Dedifferentiated amniotic fluid mesenchymal stem cell (primary cell): ENCODE measurements around the gene NCOA7.
"Not testable (repeated sequence)": the region's sequence is repeated elsewhere in the genome, so short reads cannot be mapped to it uniquely, and the experiment has no call there.

Source experiments
- DNase-seq: peaks from one replicate; pipeline ENCODE4 v3.0.0-alpha.2; 2016; ENCODE audit errors: extremely low spot score

Gene NCOA7

DNA sequence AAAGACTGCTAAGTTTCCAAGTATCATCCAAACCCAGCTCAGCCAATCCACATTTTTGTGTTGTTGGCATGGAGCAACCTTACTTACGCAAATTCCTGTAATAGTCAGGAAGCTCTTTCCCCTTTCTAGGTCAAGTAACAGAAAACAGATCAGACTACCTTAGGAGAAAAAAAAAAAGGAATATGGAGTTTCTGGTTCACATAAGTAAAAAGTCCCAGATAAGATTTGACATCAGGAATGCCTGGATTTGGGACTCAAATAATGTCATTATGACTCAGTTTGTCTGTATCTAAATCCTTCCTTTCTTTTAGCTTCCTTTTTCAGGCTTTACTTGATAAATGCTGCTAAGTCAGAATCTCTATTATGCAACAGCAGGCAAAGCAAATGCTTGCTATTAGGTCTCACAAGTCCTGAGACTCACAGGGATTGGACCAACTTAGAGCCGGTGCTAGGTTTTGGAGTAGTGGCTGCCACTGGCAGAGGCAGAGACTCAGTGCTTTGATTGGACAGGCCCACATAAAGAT is 44.5 kb downstream of the NCOA7 start:
- DNase-seq = peak; percentile 86

DNA sequence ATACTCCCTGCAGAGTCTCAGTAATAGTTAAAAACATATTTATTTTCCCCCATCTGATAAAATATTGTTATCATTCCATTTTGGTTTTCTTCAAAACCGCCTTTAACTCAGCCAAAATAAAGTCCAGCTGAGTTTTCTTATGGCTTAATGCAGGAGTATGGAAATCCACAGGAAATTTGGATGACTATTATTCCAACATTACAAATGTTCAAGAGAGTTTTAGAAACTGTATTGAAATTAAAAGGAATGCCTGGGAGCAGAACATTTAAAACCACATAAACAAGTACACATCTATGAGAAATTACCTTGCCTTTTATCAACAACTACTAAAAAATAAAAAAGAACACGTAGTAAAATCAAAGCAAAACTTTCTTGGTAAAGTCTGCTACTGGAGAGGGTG is 45.7 kb downstream of the NCOA7 start:
- DNase-seq = no peak

DNA sequence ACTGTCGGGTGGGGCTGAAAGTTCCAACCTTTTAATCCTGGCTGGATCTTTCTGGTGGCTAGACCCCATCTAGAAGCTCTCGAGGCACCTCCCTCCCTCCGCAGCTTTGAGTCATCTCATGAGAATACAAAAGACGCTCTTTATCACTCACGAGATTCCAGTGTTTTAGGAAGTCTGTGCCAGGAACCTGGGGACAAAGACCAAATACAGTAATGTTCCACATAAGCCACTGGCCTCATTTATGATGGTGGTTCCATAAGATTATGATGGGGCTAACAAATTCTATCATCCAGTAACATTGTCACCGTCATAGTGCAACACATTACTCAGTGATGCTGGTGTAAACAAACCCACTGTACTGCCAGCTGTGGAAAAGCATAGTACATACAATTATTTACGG is 48.7 kb downstream of the NCOA7 start:
- DNase-seq = no peak

DNA sequence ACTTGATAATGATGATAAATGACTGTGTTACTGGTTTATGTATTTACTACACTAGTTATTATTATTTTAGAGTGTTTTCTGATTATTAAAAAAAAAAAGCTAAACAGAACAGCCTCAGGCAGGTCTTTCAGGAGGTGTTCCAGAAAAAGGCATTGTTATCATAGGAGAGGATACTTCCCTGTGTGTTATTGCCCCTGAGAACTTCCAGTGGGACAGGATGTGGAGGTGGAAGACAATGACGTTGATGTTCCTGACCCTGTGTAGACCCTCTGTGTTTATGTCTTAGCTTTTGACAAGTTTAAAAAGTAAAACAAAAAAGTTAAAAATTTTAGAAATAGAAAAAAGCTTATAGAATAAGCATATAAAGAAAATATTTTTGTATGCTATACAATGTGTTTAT is 49.1 kb downstream of the NCOA7 start:
- DNase-seq = no peak

DNA sequence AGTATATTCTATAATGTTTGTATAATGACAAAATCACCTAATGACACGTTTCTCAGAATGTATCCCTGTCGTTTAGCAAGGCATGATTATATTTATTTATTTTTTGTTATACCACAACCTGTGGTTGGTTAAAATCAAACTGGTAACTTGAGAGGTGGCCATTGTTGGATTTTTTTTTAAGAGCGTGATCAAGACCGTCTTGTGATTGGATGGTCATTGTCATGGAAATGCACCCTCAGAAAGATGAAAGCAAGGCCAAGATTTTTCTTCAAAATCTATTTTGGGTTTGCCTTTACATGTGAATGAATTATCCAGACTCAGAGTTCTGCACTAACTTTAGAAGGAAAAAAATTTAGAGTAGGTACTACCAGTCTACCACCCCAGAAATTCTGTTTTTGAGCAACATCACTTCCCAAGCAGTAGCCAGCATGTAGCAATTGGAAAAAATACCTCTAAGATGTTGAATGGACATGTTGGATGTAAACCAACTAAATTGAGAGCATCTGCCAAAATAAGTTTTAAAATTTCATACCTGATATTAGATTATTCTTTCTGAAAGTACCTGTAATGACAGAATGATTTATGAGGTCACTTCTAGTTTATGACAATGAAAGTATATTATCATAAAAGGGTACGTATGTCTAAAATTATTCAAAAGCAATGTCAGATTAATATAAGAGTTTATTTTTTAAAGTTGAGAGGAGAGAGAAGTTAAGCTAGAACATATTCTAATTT is 50.8 kb downstream of the NCOA7 start:
- no peak for DNase-seq

DNA sequence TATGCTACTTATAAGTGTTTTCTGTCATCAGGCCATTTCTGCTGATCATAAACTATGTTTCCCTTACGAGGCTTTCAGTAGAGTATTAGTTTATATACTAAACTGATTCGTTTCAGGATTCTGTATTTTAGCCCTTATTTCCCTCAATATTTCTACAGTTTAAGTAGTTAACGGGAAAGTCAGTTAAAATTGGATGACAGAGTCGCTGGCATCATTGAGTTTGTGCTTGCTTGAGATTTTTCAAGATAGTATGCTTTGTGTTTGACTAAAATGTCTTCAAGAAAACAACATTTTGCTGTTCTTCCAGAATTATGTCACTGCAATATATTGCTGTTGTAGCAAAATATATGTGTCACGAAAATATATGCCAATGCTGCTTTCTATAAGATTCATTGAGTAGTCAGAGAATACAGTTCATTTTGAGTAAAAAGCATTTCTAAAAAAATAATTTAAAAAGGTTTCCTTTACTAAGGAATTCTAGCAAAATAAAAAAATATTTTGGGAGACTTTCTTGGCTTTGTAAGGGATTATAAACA is 51.4 kb downstream of the NCOA7 start:
- no peak for DNase-seq

DNA sequence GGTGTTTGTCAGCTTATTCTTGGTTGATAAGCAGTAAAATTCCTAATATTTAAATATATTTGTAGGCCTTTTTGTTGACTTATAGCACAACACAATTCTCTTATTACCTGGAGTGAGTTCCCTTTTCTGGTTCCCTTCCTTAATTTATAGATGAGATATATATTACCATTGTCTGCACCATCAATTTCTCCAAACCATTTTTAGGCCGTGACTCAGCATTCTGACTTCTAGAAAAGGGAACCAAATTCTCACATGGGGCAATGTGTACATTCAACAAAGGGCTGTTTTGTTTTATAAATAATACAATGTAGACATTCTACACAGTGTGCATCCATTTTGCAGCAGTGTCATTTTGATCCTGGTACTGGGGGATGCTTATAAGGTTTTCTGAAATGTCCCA is 52.8 kb downstream of the NCOA7 start:
- DNase-seq = no peak

DNA sequence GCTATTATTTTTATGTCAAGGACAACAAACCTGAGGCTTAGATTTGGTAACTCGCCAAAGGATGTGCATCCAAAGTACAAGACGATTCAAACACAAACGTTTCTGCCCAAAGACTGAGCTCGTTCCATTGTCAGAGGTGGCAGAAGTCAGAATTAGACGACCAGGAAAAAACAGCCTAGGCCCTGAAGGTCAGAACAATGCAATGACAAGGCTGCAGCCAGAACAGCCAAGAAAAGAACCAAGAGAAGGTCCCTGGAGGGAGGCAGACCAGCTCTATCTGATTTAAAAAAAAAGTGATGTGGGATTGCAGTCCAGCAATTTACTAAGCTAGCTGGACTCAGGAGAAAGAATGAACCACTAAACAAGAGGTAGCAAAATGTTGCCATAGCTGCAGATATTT is 54.2 kb downstream of the NCOA7 start:
- DNase-seq = no peak

DNA sequence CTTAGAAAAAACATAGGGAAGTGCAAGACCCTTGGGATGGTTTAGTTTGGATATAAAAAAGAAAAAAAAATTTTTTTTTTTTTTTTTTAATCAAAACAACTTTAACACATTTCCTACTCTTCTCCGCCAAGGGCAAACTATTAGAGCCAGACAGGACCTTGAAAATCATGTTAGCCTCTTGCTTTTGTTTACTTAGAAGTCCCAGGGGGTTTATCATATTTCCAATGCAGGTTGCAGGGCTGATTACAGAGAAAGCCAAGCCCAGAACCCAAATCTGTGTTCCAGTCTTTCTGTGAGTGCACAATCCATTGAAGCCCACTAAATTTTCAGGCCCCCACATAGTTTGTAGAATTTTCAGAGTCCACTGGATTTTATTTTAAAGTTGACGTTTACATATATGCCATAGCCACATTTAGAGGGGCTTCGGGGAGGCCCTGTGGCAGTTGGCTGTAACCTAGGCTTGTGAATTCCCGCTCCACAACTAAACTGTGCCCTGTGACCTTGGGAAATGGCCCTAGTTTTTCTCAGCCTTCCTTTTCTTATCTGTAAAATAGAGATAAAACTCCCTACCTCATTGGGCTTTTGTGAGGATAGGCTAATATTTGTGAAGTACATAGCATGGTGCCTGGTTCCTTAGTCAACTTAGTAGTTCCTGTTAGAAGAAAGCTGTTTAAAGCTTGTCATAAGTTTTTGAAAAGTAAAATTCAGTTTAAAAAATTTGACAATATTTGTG is 55.7 kb downstream of the NCOA7 start:
- no peak for DNase-seq

DNA sequence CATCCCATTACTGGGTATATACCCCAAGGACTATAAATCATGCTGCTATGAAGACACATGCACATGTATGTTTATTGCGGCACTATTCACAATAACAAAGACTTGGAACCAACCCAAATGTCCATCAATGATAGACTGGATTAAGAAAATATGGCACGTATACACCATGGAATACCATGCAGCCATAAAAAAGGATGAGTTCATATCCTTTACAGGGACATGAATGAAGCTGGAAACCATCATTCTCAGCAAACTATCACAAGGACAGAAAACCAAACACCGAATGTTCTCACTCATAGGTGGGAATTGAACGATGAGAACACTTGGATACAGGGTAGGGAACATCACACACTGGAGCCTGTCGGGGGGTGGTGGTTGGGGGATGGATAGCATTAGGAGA is 57.5 kb downstream of the NCOA7 start:
- not testable (repeated sequence) for DNase-seq

DNA sequence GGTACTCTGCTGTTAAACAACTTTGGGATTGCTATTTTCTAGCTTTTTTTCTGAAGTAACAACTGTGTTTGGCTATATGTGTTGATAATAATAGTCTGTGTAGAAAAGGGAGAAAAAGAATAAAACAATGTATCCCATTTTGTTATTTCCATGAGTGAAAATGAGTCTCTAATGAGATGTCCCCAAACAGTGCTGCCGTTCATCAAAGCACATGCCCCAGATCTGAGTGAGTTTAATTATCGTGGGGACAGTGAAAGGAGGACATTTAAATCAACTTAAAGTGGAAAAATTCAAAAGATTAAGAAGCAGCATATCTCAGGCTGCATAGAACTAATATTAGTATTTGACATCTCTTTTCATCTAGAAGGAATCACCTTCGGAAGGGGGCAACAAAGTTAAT is 59.6 kb downstream of the NCOA7 start:
- no peak for DNase-seq

DNA sequence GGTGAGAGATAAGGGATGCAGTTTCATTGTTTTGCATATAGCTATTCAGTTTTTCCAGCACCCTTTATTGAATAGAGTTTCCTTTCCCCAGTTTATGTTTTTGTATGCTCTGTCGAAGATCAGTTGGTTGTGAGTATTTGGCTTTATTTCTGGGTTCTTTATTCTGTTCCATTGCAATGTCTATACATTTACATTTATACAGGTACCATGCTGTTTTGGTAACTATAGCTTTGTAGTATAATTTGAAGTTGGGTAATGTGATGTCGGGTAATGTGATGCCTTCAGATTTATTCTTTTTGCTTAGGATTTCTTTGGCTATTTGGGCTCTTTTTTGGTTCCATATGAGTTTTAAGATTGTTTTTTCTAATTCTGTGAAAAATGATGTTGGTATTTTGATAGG is 61.8 kb downstream of the NCOA7 start:
- no peak for DNase-seq

DNA sequence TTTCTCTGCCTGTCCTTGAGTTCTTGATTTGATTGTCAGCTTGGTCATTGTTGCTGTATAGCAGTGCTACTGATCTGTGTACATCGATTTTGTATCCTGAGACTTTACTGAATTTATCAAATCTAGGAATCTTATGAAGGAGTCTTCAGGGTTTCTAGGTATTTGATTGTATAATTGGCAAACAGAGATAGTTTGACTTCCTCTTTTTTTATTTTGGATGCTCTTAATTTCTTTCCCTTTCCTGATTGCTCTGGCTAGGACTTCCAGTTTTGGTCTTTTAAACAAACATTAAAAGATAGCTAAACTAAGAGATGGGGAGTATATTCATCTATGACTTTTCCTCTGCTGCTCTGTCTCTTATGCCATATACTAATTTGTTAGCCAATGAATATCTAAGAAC is 62.4 kb downstream of the NCOA7 start:
- no peak for DNase-seq

DNA sequence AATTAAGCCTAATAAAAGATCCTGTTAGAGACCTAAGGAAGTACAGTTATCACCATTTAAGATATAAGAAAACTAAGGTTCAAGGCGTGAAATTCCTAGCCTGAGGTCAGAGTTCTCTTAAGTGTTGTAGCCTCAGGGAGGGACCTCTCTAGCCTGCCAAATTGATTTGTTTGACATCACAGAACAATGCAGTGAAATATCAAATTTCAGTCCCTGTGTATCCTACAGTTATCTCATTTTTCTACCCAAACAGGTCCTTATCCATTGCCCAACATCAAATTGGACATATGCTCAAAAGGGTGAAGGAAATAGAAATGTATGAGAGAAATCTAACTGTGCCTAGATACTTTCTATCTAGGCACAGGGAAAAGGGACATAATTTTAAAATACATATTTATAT is 63.0 kb downstream of the NCOA7 start:
- DNase-seq = no peak

DNA sequence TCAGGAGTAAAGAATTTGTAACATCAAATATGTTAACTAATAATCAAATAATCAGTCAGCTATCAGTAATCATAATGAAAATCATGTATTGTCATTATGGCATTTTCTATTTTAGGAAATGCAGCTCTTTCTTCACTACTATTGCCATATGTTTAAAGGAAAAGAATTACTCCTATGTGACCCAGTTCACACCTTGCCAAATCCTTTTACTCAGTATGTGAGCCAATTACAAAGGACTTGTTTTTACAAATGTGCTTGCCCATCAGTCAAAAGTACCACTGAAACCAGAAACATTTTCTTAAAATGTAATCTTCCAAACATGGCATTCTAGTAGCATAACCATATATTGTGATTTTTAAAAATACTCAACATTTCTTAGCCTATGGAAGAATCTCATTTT is 63.6 kb downstream of the NCOA7 start:
- DNase-seq = no peak

DNA sequence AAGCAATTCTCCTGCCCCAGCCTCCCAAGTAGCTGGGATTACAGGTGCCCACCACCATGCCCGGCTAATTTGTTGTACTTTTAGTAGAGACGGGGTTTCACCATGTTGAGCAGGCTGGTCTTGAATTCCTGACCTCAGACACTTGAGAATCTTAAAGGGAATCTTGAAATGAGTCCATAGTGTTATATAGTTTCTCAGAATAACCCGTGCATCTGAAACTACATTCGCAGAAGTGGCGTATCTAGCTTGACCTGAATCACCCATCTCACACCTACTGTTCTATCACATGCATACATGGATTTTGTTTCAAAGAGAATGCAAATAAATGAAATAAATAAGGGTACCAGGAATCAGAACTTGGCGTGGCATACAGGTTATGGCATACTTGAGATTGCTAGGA is 65.0 kb downstream of the NCOA7 start:
- DNase-seq = no peak

DNA sequence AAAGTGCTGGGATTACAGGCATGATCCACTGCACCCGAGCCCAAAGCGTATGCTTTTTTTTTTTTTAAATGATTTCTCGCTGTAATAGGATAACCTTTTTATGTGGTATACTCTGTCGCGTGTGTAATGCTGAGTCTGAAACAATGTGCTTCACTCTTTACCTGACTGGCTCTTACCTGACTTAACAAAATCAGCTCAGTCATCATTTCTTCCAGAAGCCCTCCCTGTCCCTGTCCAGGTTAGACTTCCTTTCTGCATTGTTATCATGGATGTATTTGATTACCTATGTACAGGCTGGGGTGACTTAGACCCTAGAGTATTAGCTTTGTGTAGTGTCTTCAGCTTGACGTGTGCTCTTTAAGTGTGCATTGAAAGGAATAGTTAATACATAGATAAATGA is 67.1 kb downstream of the NCOA7 start:
- no peak for DNase-seq

DNA sequence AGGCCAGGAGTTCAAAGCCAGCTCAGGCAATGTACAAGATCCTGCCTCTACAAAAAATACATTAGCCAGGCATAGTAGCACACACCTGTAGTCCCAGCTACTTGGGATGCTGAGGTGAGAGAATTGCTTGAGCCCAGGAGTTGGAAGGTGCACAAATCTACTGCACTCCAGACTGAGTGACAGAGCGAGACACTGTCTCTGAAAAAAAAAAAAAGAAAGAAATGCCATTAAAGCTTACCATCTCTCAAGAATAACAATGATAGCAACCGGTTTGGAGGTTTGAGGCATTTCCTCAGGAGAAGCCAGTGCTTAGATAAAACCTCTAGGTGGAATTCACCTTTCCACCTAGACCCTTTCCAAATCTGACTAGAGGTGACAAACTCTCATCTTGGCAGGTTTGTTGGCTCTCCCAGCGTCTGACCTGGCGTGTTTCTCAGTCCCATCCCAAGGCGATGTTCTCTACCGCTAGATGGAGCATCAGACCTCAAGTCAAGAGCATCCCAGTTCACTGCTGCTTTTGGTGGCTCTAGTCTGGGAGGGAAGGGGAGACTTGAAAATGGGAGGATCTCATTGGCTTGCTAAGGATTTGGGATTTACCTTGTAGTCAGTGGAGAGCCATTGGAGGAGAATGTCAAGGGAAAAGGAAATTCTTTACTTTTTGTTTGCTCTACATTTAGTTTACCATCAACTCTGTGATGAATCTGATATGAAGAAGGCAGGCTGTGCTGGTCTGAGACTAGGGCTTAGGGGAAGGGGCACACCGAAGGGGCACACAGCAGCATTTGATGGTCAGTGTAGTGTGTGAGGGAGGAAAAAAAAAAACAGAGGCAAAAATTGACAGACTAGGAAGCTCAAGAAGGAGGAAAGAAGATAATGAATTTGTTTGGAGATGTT is 67.9 kb downstream of the NCOA7 start:
- peak; percentile 66 for DNase-seq

DNA sequence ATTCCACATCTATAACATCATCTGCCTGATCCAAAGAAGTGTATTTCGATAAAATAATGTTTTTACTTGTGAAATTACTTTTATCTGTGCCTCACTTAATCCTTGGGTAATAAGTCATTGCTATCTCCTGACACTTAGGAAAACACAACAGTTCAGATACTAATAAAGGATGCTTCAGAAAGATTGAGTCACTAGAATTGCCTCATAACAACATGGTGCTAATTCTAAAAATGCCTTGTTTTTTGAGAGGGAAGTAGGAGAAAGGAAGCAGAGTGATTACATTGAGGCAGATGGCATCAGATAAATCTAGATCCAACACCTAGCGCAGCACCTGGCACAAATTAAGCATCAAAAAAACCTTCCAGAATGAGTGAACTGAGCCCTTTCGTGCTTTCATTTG is 69.0 kb downstream of the NCOA7 start:
- no peak for DNase-seq

DNA sequence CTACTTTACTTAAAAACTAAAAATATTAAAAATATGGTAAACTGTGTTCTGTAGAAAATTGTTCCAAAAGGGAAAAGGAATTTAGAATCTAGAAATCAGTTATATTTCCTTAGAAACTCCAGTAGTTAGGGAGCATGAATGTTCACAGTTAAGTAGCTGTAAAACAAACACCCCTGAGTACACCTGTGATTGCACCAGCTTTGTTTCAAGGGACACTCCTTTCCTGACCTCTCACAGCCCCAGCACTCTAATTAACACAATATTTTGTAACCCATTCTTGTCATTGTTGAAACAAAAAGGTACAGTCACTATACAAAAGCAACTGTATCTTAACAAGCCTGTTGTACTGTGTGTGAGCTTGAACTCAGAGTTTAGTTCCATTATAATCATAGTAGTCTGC is 72.3 kb downstream of the NCOA7 start:
- no peak for DNase-seq

DNA sequence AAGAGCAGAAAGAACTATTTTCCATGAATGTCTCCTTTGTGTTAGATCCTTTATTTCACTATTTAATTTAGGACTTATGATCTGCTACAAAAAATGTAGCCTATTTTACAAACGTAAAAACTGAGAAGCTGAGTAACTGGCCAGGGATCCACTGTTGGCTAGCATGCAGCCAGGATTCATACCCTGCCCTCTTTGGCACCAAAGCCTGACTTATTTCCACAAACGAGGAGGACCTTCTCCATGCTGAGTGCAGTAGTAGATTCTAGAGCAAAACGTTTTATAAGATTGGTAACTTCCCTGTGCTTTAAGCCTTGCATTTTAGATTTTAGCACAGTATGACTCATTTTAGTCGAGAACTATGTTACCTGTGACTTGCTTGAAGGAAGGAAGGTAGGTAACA is 74.3 kb downstream of the NCOA7 start:
- DNase-seq = no peak

DNA sequence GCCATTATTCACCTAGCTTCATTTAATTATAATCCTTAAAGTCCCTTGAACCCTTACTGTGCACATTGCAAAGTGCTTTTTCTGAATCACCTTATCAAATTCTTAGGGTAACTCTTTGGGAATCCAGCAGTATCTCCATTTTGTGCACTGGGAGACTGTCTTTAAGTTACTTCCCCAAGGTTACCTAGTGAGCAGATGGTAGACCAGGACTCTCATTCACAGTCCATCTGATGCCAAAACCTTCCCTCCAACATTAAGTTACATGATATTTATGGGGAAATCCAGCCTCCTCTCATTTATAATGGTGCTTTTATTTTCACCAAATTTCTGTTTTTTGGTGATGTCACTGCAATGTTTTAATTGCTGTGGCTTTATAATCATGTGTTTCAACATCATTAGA is 75.7 kb downstream of the NCOA7 start:
- no peak for DNase-seq
